Esophagus squamous epithelium (tissue), 5 donors: ENCODE data around the gene C11orf91. TPM values are rescaled to one million over a fixed set of nuclear protein-coding genes. Genes with fewer than 3 reads are reported as not detected.

Source experiments
- DNase-seq: peaks from one replicate; lab custom pipeline; 2025; lab: John Stamatoyannopoulos, UW
- H3K27ac ChIP-seq, 4 donors: fragments of 200-600 bp; sonication (generic); one replicate each; pipeline ENCODE4 v1.5.1; 2016 to 2019; ENCODE audit warnings: mild to moderate bottlenecking in 1 of 4
- H3K27me3 ChIP-seq, 4 donors: fragments of 200-600 bp; sonication (generic); 1 replicate in 3 of 4; 2 replicates in 1 of 4; pipeline versions ENCODE4 v1.5.1 to v1.6.0; 2017 to 2021; ENCODE audit warnings: antibody characterized with exemption in 1 of 4
- H3K36me3 ChIP-seq, 3 donors: fragments of 200-600 bp; sonication (generic); one replicate each; pipeline ENCODE4 v1.5.1; 2016 to 2019
- H3K4me1 ChIP-seq, 3 donors: fragments of 200-600 bp; sonication (generic); one replicate each; pipeline ENCODE4 v1.5.1; 2017 to 2019
- H3K4me3 ChIP-seq, 4 donors: fragments of 200-600 bp; sonication (generic); 1 replicate in 3 of 4; 2 replicates in 1 of 4; pipeline ENCODE4 v1.5.1; 2016 to 2019; ENCODE audit warnings: mild to moderate bottlenecking in 2 of 4, moderate library complexity in 1 of 4
- H3K9me3 ChIP-seq, 3 donors: fragments of 200-600 bp; sonication (generic); one replicate each; pipeline ENCODE4 v1.5.1; 2016 to 2019
- CTCF ChIP-seq, 6 experiments: fragments of 450-650 bp in 4 of 6; fragments of 200-600 bp in 2 of 6; sonication (generic) in 2 of 6; IDR thresholded peaks; one replicate each; pipeline ENCODE4 v1.5.1; 2016 to 2019; ENCODE audit warnings: antibody characterized with exemption in 6 of 6, mild to moderate bottlenecking in 4 of 6, moderate library complexity in 4 of 6
- POLR2A ChIP-seq, 4 donors: fragments of 450-650 bp; IDR thresholded peaks; one replicate each; pipeline ENCODE4 v1.6.1; 2017; ENCODE audit warnings: antibody characterized with exemption in 4 of 4, mild to moderate bottlenecking in 4 of 4, moderate library complexity in 3 of 4
- WGBS, 2 donors: methylation state at CpG; one replicate each; pipeline ENCODE4 v1.1.5; 2018; 5-methylcytosine and 5-hydroxymethylcytosine counted together
- intact Hi-C: fragments of 100-400 bp; cut with DNase I; formaldehyde crosslinking; loops from one replicate; pipeline ENCODE4 v1.15.0; 2022
- total RNA-seq, 4 donors: library from RNA; depleted of rRNA; stranded (reverse); fragments of >200 nt; gene quantifications; one replicate each; pipeline ENCODE4 v1.1.0, GENCODE V29; 2016
- donor health status: DM: yes; HTN: yes; CAD: no.

The C11orf91 gene
- total RNA-seq, 4 donors from 2014 or later, result not detected

DNA sequence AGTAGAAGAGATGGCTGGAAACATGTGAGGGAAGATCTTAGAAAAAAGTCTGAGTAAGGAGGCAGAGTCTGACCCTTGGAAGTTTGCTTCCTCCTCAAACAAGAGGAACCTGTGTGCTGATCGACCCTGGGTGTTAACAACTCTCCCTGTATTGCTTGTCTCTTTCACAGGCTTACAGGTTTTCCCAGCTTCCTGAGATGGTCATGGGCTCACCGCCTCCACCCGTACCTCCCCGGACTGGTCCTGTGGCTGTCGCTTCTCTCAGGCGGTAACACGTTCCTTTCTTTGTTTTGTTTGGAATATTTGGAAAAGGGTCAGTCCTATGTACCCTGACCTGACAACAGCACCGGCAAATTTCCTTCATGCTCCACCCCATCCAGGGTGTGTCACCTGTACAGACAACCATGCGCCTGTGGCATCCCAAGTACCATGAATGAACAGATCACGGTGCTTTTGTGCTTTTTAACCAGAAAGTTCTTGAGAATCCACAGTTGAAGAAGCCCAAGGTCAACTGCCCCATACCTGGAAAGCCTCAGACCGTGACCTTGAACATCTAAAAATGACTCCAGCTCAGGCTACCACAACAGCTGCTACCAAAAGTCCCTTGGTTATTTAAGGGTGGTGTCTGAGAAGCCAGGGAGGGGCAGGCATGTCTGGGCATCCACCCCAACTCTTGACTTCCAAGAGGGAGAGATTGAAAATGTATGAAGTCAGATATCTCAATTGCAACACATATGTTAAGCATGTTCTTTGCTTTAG is 44.6 kb downstream of the C11orf91 start:
- intact Hi-C loops, result no loop called here
- TF ChIP-seq POLR2A (IDR thresholded peaks at IDR 0.05) (no peak), CTCF (IDR thresholded peaks at IDR 0.05) (no peak)
- Histone ChIP-seq H3K27me3 (no peaks in the 10 kb centered on the region), H3K36me3 (no peaks in the 10 kb centered on the region), H3K4me1 (peaks cover 6 to 26% (median 9%) of the 10 kb centered on the region in 3 donors), H3K4me3 (no peak overlapping the region), H3K9me3 (no peaks in the 10 kb centered on the region), H3K27ac (peak overlapping the region; percentile 57 to 86 (median 75))
- WGBS, 2 donors, result 33 to 51% methylated on average over 10 to 11 of the region's 11 CpGs
- DNase-seq, result no peak

DNA sequence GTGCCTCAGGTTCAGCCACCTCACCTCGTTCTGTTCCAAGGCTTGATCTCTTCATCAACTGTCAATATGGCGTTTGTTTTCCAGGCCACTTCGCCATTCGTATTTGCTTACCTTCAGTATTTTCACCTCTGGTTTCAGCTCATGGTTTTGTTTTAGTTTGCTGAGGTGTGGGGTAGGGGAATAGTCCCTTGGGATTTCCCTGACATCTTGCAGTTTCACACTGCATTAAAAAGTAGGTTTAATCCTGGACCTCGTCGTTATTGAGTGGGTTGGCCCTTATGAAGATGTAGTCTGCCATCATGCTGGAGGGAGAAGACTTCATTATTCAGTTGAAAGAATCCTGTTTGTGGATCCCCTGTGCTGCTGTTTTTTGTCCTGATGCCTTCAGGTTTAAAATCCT is 46.0 kb downstream of the C11orf91 start:
- Histone ChIP-seq H3K4me3 (no peak overlapping the region), H3K27ac (peak overlapping the region in 2 of 4 donors; percentile 74 to 86), H3K4me1 (peaks cover 6 to 26% (median 9%) of the 10 kb centered on the region in 3 donors), H3K9me3 (no peaks in the 10 kb centered on the region), H3K36me3 (no peaks in the 10 kb centered on the region), H3K27me3 (no peaks in the 10 kb centered on the region)
- intact Hi-C loops, result no loop called here
- no peak for TF ChIP-seq POLR2A (IDR thresholded peaks at IDR 0.05)
- TF ChIP-seq CTCF (IDR thresholded peaks at IDR 0.05), result no peak
- whole genome bisulfite sequencing, 2 donors, result 84% methylated on average over 6 of the region's 6 CpGs
- no peak for DNase-seq

- peaks cover 6 to 26% (median 9%) of the 10 kb centered on the region in 3 donors for H3K4me1 ChIP-seq
- no peak overlapping the region for H3K27ac ChIP-seq
- WGBS, 2 donors, result 65 to 73% methylated on average over 3 of the region's 3 CpGs
- no peak overlapping the region for H3K4me3 ChIP-seq
- no peaks in the 10 kb centered on the region for H3K9me3 ChIP-seq
- no peaks in the 10 kb centered on the region for H3K36me3 ChIP-seq
- no peak for DNase-seq
- no peak for TF ChIP-seq POLR2A (IDR thresholded peaks at IDR 0.05)
- TF ChIP-seq CTCF (IDR thresholded peaks at IDR 0.05), result no peak
- intact Hi-C loops, result no loop called here
- H3K27me3 ChIP-seq, result no peaks in the 10 kb centered on the region
Measured at GRCh38 chr11:33652930-33653329, 47.7 kb downstream of the C11orf91 start.

DNA sequence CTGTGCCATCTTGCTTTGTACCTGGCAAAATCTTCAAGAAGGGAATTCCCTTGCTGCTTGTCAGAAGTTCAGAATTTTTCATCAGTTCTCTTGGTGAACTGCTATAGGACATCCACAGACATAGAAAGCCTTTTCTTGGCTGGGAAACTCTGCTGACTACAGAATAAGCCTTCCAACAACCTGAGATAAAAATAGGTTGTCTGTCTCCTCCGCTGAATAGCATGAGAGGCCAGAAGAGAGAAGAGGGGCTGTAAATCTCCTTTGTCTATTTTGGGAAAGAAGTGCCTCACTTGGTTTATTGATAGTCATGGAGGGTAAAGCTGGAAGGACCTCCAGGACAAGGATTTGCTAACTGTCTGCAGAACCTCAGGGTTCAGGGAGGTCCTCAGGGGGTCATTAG is 48.2 kb downstream of the C11orf91 start:
- Histone ChIP-seq H3K27me3 (no peaks in the 10 kb centered on the region), H3K4me1 (peaks cover 6 to 26% (median 9%) of the 10 kb centered on the region in 3 donors), H3K9me3 (no peaks in the 10 kb centered on the region), H3K27ac (no peak overlapping the region), H3K36me3 (no peaks in the 10 kb centered on the region), H3K4me3 (no peak overlapping the region)
- WGBS, 2 donors, result 57 to 78% methylated on average over 1 of the region's 1 CpG
- intact Hi-C loops, result no loop called here
- DNase-seq, result no peak
- TF ChIP-seq POLR2A (IDR thresholded peaks at IDR 0.05), result no peak
- no peak for TF ChIP-seq CTCF (IDR thresholded peaks at IDR 0.05)

DNA sequence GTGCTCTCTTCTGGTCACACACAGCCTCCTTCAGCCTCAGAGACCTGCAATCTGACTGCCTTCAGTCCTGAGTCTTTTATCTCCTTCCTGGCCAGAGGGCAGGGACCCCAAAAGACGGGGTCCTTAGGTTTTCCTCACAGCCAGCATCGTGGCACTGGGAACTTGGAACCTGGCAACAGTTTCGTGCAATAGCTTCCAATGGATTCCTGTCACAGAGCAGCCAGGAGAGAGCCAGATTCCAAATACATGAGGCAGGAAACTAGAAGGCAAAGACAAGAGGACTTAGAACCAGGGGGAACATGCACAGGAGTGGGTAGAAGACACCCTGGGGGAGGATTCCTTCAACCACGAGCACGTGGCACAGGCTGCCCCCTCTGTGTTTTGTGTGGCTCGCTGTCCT is 48.6 kb downstream of the C11orf91 start:
- no peak for DNase-seq
- no peak overlapping the region for H3K27ac ChIP-seq
- no peaks in the 10 kb centered on the region for H3K9me3 ChIP-seq
- intact Hi-C loops, result no loop called here
- no peaks in the 10 kb centered on the region for H3K36me3 ChIP-seq
- no peaks in the 10 kb centered on the region for H3K27me3 ChIP-seq
- peaks cover 6 to 24% (median 7%) of the 10 kb centered on the region in 3 donors for H3K4me1 ChIP-seq
- TF ChIP-seq CTCF (IDR thresholded peaks at IDR 0.05), result no peak
- no peak for TF ChIP-seq POLR2A (IDR thresholded peaks at IDR 0.05)
- WGBS, 2 donors, result 64 to 79% methylated on average over 3 to 6 of the region's 6 CpGs
- no peak overlapping the region for H3K4me3 ChIP-seq
